GM12801 (cell line): Measurements from ENCODE around the gene ZNF254.

Source experiments
- CTCF ChIP-seq: IDR thresholded peaks from one replicate; pipeline ENCODE4 v1.5.1; 2011; ENCODE audit warnings: control low read depth; ENCODE audit not compliant: insufficient read length; ENCODE audit errors: extremely low read depth

The ZNF254 gene

DNA sequence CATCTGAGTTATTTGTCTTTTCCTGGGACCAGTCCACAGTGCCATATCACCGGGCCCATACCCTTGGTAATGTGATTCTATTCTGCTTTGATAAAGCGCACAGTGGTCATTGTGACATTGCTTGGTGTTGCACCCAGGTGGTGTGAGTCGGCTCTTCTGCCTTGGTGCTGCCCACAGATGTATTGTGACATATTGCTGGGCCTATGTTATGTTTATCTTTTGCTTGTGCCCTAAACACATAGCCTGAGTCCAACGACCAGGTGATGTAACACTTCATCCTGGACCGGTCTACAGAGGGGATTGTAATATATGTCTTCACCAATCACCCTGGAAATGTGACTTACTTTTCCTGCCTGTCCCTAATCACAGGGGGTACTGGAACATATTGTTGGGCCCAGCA, 23.7 kb upstream of the ZNF254 start:
- no peak for TF ChIP-seq CTCF

DNA sequence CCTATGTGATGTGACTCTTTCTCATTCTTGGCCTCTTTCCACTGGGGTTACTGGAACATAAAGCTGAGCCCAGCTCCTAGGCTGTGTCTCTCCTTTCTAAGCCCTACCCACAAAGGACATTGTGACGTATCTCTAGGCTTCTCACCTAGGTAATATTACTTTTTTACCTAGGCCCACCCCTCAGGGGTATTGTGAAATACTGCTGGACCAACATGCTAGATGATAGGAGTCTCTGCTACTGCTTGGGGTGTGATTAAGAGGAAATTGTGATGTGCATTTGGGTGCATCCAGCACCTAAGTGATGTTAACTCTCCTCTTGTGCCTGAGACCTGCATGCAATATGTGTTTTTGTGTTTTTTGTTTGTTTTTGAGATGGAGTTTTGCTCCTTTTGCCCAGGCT, 22.8 kb upstream of the ZNF254 start:
- TF ChIP-seq CTCF: no peak

DNA sequence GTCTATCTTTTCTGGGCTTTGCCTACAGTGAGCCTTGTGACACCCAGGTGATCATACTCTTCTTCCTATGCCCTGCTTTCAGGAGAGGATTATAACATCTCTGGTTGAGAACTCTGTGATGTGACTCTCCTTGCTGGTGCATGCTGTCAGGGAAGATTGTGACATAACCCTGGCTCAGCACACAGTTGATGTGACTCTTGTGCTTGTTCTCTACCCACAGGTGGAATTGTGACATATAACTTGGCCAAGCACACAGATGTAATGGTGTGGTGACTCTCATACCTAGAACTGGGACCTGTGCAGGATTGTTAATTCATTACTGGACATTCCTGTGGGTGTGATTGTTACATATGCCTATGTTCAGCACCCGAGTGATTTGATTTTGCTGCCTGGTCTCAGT, 21.7 kb upstream of the ZNF254 start:
- no peak for TF ChIP-seq CTCF

DNA sequence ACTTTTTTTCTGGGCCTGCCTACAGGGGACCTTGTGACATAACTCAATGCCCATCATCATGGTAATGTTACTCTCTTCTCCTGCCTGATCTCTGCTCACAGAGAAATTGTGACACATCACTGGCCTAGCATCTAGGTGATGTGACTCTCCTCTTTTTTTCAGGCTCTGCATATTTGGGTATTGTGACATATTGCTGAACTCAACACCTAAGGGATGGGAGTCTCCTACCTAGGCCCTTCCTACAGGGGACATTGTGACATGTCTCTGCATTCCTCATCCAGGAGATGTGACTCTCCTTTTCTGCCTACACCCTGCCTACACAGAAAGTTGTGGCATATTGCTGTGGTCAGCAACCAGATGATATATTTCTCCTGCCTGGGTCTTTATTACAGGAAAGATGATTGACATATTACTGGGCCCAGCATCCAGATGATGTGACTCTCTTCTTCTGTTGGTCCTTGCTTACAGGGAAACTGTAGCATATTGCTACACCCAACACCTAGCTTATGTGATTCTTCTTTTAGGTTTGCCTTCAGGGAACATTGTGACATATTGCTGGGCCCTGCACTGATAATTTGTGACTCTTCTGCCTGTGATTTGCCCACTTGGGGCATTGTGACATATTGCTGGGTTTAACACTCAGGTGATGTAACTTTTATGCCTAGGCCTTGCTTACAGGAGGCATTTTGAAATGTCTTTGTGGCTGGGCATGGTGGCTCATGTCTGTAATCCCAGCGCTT, 21.0 kb upstream of the ZNF254 start:
- TF ChIP-seq CTCF: no peak

- no peak for TF ChIP-seq CTCF
Measured at GRCh38 chr19:24069905-24070657, 16.9 kb upstream of the ZNF254 start.

DNA sequence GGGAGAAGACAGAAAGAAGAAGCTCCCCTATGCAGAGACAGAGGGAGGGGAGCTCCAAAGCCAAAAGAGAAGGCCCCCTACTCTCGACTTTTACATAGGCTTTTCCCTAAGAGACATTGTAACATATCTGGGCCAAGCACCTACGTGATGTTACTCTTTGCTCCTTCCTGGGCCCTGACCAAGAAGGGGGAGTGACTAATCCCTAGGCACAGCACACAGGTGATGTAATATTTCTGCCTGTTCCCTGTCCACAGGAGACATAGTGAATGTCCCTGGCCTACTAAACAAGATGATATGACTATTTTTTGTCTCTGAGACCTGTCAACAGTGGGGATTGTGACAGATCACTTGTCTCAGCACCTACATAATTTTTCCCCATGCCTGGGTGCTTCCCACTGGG, 15.9 kb upstream of the ZNF254 start:
- TF ChIP-seq CTCF: no peak

- no peak for TF ChIP-seq CTCF
Measured at GRCh38 chr19:24072720-24073119, 14.3 kb upstream of the ZNF254 start.
